Activated CD4-positive, alpha-beta T cell treated with anti-CD3 and anti-CD28 coated beads, Interleukin-10, Interleukin-2, amounts not matched to agents 100 ng/mL and 50 ng/mL, durations not matched to agents 16 hours and 8 hours (primary cell): ENCODE measurements around the gene CCNJL.
"Not testable (repeated sequence)": the region's sequence is repeated elsewhere in the genome, so short reads cannot be mapped to it uniquely, and the experiment has no call there.

Experiments
- DNase-seq: peaks from one replicate; pipeline ENCODE4 v3.0.0-alpha.2; 2020

CCNJL gene

GRCh38 chr5:160260881-160261815 lies 51.2 kb downstream of the CCNJL start:
- no peak for DNase-seq

GRCh38 chr5:160260006-160260775 lies 52.2 kb downstream of the CCNJL start:
- no peak for DNase-seq

GRCh38 chr5:160259341-160259740 lies 53.0 kb downstream of the CCNJL start:
- DNase-seq: no peak

GRCh38 chr5:160254706-160255105 lies 57.7 kb downstream of the CCNJL start:
- no peak for DNase-seq

GRCh38 chr5:160253441-160253840 lies 58.9 kb downstream of the CCNJL start:
- DNase-seq: no peak

GRCh38 chr5:160252916-160253315 lies 59.4 kb downstream of the CCNJL start:
- DNase-seq: no peak

- no peak for DNase-seq
Observed at GRCh38 chr5:160251406-160252155, 60.8 kb downstream of the CCNJL start.

- DNase-seq: no peak
Observed at GRCh38 chr5:160250826-160251225, 61.5 kb downstream of the CCNJL start.

- DNase-seq: no peak
Observed at GRCh38 chr5:160250226-160250625, 62.1 kb downstream of the CCNJL start.

GRCh38 chr5:160249570-160249969 lies 62.8 kb downstream of the CCNJL start:
- DNase-seq: not testable (repeated sequence)

GRCh38 chr5:160245506-160246086 lies 66.8 kb downstream of the CCNJL start:
- no peak for DNase-seq

GRCh38 chr5:160242145-160242544 lies 70.2 kb downstream of the CCNJL start:
- DNase-seq: no peak

GRCh38 chr5:160240350-160240749 lies 72.0 kb downstream of the CCNJL start:
- no peak for DNase-seq

GRCh38 chr5:160237571-160238093 lies 74.7 kb downstream of the CCNJL start:
- no peak for DNase-seq

GRCh38 chr5:160235731-160236130 lies 76.6 kb downstream of the CCNJL start:
- no peak for DNase-seq

GRCh38 chr5:160233215-160233614 lies 79.1 kb downstream of the CCNJL start:
- DNase-seq: no peak

- no peak for DNase-seq
Observed at GRCh38 chr5:160231783-160232342, 80.5 kb downstream of the CCNJL start.

GRCh38 chr5:160230686-160231527 lies 81.5 kb downstream of the CCNJL start:
- DNase-seq: peak; percentile 36

GRCh38 chr5:160229190-160229742 lies 83.1 kb downstream of the CCNJL start, which contains the start of gene FABP6:
FABP6 (plus strand) TSS chr5:160229506; CDS start chr5:160229558, 52 bp downstream.
- DNase-seq: no peak

GRCh38 chr5:160227012-160227411 lies 85.4 kb downstream of the CCNJL start:
- no peak for DNase-seq

GRCh38 chr5:160221082-160221481 lies 91.3 kb downstream of the CCNJL start:
- DNase-seq: no peak
